PC-9 (cell line): ENCODE results near the gene GEMIN5. TPM values are rescaled to one million over a fixed set of nuclear protein-coding genes. Genes with fewer than 3 reads are reported as not detected.

ENCODE experiments used
- BruUV-seq: library from RNA; stranded (reverse); fragments of 400-500 nt; replicated peaks from 2 replicates; lab custom pipeline; 2021; lab: Mats Ljungman, UMichigan
- CTCF ChIA-PET: fragments of 300-600 bp; sonication (Branson Sonifier 250); formaldehyde crosslinking; loops from one replicate; lab custom pipeline; 2022; ENCODE audit warnings: antibody characterized with exemption; lab: Charles Lee
- POLR2A ChIA-PET: fragments of 300-600 bp; sonication (Branson Sonifier 250); formaldehyde crosslinking; loops from one replicate; lab custom pipeline; 2022; ENCODE audit warnings: antibody characterized with exemption; ENCODE audit not compliant: unreplicated experiment; lab: Charles Lee
- DNase-seq, 2 experiments: peaks; one replicate each; pipeline versions ENCODE4 v3.0.0 to v3.0.0-alpha.2; 2015 to 2022; ENCODE audit warnings: mixed read lengths in 1 of 2
- H2AFZ ChIP-seq: fragments of 200-600 bp; sonication (generic); 2 replicates; pipeline ENCODE4 v1.8.1; 2017; ENCODE audit warnings: antibody characterized with exemption
- H3F3A ChIP-seq: fragments of 200-600 bp; sonication (generic); 2 replicates; pipeline ENCODE4 v1.8.1; 2017; ENCODE audit warnings: antibody characterized with exemption, mild to moderate bottlenecking, low read depth; ENCODE audit not compliant: insufficient read depth
- H3K27ac ChIP-seq: fragments of 200-600 bp; sonication (generic); 2 replicates; pipeline ENCODE4 v1.6.1; 2016; ENCODE audit warnings: mixed run types
- H3K27me3 ChIP-seq: fragments of 200-600 bp; sonication (generic); 2 replicates; pipeline ENCODE4 v1.6.1; 2016; ENCODE audit warnings: low read depth, mixed run types; ENCODE audit not compliant: insufficient read depth
- H3K36me3 ChIP-seq: fragments of 200-600 bp; sonication (generic); 2 replicates; pipeline ENCODE4 v1.6.1; 2016; ENCODE audit warnings: low read depth, mixed run types
- H3K4me1 ChIP-seq: fragments of 200-600 bp; sonication (generic); replicated peaks from 2 replicates; pipeline ENCODE4 v1.6.1; 2016; ENCODE audit warnings: mixed run types; ENCODE audit not compliant: insufficient read depth
- H3K4me2 ChIP-seq: fragments of 200-600 bp; sonication (generic); 2 replicates; pipeline ENCODE4 v1.6.1; 2017; ENCODE audit warnings: mixed run types
- H3K4me3 ChIP-seq: fragments of 200-600 bp; sonication (generic); 2 replicates; pipeline ENCODE4 v1.6.1; 2016; ENCODE audit warnings: mixed run types
- H3K79me2 ChIP-seq: fragments of 200-600 bp; sonication (generic); 2 replicates; pipeline ENCODE4 v1.6.1; 2017; ENCODE audit warnings: low read depth, mixed run types
- H3K9me2 ChIP-seq: fragments of 200-600 bp; sonication (generic); 2 replicates; pipeline ENCODE4 v1.8.1; 2017; ENCODE audit warnings: mild to moderate bottlenecking; ENCODE audit not compliant: insufficient read depth
- H3K9me3 ChIP-seq: fragments of 200-600 bp; sonication (generic); 2 replicates; pipeline ENCODE4 v1.8.1; 2016; ENCODE audit warnings: low read depth; ENCODE audit not compliant: insufficient read depth
- H4K20me1 ChIP-seq: fragments of 200-600 bp; sonication (generic); 2 replicates; pipeline ENCODE4 v1.8.1; 2017; ENCODE audit not compliant: insufficient read depth
- CTCF ChIP-seq: fragments of 200-600 bp; sonication (generic); conservative IDR thresholded peaks from 2 replicates; pipeline ENCODE4 v1.6.1; 2017; ENCODE audit warnings: mixed run types, antibody characterized with exemption, mild to moderate bottlenecking, moderate library complexity
- EZH2 ChIP-seq: fragments of 200-600 bp; sonication (generic); IDR thresholded peaks from 2 replicates; pipeline ENCODE4 v1.8.0; 2017; ENCODE audit warnings: antibody characterized with exemption, low read depth
- intact Hi-C: fragments of 100-400 bp; cut with micrococcal nuclease; formaldehyde crosslinking; loops from one replicate; pipeline ENCODE4 v1.10.0; 2022; ENCODE audit not compliant: unreplicated experiment
- total RNA-seq: library from RNA; stranded (reverse); gene quantifications from 2 replicates; pipeline ENCODE4 v1.2.3, GENCODE V29; 2021

The GEMIN5 gene
- total RNA-seq, 1 experiment from 2014 or later = 18.6 TPM

GRCh38 chr5:154865466-154866184 lies 72.4 kb downstream of the GEMIN5 start:
- Histone ChIP-seq H3K27me3 (no peaks in the 10 kb centered on the region), H3K36me3 (peaks cover 48% of the 10 kb centered on the region), H3F3A (no peaks in the 10 kb centered on the region), H3K79me2 (peaks cover 35% of the 10 kb centered on the region), H2AFZ (no peak overlapping the region), H3K4me1 (peaks cover 8% of the 10 kb centered on the region), H4K20me1 (peaks cover 35% of the 10 kb centered on the region; the same call in 1 of the 2 replicates), H3K9me2 (no peaks in the 10 kb centered on the region), H3K9me3 (no peaks in the 10 kb centered on the region), H3K4me3 (no peak overlapping the region), H3K27ac (no peak overlapping the region), H3K4me2 (no peak overlapping the region)
- CTCF ChIA-PET = no interaction called here
- no TSS peak for BruUV-seq
- intact Hi-C loops = no loop called here
- DNase-seq = no peak
- TF ChIP-seq EZH2 (no peak), CTCF (no peak)
- POLR2A ChIA-PET = no interaction called here

GRCh38 chr5:154863291-154864080 lies 74.5 kb downstream of the GEMIN5 start:
- no peak overlapping the region for H3K4me2 ChIP-seq
- H3K27me3 ChIP-seq = no peaks in the 10 kb centered on the region
- intact Hi-C loops = no loop called here
- H3K4me3 ChIP-seq = no peak overlapping the region
- ChIA-PET CTCF (no interaction called here), POLR2A (no interaction called here)
- H3K9me3 ChIP-seq = no peaks in the 10 kb centered on the region
- BruUV-seq = no TSS peak
- H3K9me2 ChIP-seq = no peaks in the 10 kb centered on the region
- no peak overlapping the region for H2AFZ ChIP-seq
- no peak for DNase-seq
- H4K20me1 ChIP-seq = peaks cover 39% of the 10 kb centered on the region; the same call in 1 of the 2 replicates
- H3F3A ChIP-seq = peaks cover 13% of the 10 kb centered on the region
- H3K4me1 ChIP-seq = peaks cover 18% of the 10 kb centered on the region
- H3K27ac ChIP-seq = no peak overlapping the region
- H3K36me3 ChIP-seq = peaks cover 42% of the 10 kb centered on the region
- H3K79me2 ChIP-seq = peaks cover 56% of the 10 kb centered on the region
- no peak for TF ChIP-seq EZH2
- TF ChIP-seq CTCF = no peak

- Histone ChIP-seq H3K4me1 (peaks cover 18% of the 10 kb centered on the region), H3K4me3 (no peak overlapping the region), H3K9me3 (no peaks in the 10 kb centered on the region), H3K9me2 (no peaks in the 10 kb centered on the region), H3K4me2 (no peak overlapping the region), H3K27me3 (no peaks in the 10 kb centered on the region), H3K79me2 (peaks cover 56% of the 10 kb centered on the region), H3K27ac (no peak overlapping the region), H2AFZ (no peak overlapping the region), H3K36me3 (peaks cover 42% of the 10 kb centered on the region), H3F3A (peaks cover 14% of the 10 kb centered on the region), H4K20me1 (peaks cover 39% of the 10 kb centered on the region; the same call in 1 of the 2 replicates)
- POLR2A ChIA-PET = no interaction called here
- BruUV-seq = no TSS peak
- intact Hi-C loops = no loop called here
- CTCF ChIA-PET = no interaction called here
- no peak for TF ChIP-seq CTCF
- no peak for TF ChIP-seq EZH2
- DNase-seq = no peak
These were observed 75.2 kb downstream of the GEMIN5 start for GRCh38 chr5:154862766-154863165.
